A549 (cell line): ENCODE measurements around the gene TCEA3. TPM values are rescaled to one million over a fixed set of nuclear protein-coding genes. Genes with fewer than 3 reads are reported as not detected.

ENCODE experiments used
- ATAC-seq, 2 experiments: fragments of 200-7000 bp in 1 of 2; fragments of >200 bp in 1 of 2; cut with Nextera tagmentation in 1 of 2; cut with Tn5 transposase in 1 of 2; 3 replicates each; pipeline versions ENCODE4 v1.8.0 to v1.9.1; 2018 to 2020; ENCODE audit warnings: mild to moderate bottlenecking in 1 of 2, moderate library complexity in 1 of 2
- CTCF ChIA-PET: fragments of 300-600 bp; sonication (Branson Sonifier 250); formaldehyde crosslinking; extraction: SDS; loops from one replicate; lab custom pipeline; 2021; ENCODE audit warnings: antibody characterized with exemption, inconsistent platforms; lab: Yijun Ruan, JAX
- POLR2A ChIA-PET: fragments of 350-600 bp; formaldehyde crosslinking; extraction: SDS; loops from one replicate; lab custom pipeline; 2021; ENCODE audit warnings: antibody characterized with exemption, inconsistent platforms; lab: Yijun Ruan, JAX
- DNase-seq, 2 experiments: peaks; one replicate each; pipeline versions ENCODE4 v3.0.0 to v3.0.0-alpha.2; 2011 to 2016; ENCODE audit warnings: low read depth in 1 of 2, low spot score in 1 of 2
- FAIRE-seq: peaks from 2 replicates; lab custom pipeline; 2011; peaks lifted over from hg19 to GRCh38; lab: Jason Lieb, UNC
- H3K27ac ChIP-seq, 2 experiments: fragments of >200 bp; sonication (Bioruptor Twin); formaldehyde crosslinking; 3 replicates each; pipeline ENCODE4 v1.5.1; 2016 to 2017
- H3K4me1 ChIP-seq: fragments of >200 bp; sonication (Bioruptor Twin); formaldehyde crosslinking; 3 replicates; pipeline ENCODE4 v1.6.1; 2016
- H3K4me2 ChIP-seq: fragments of >200 bp; sonication (Bioruptor Twin); formaldehyde crosslinking; 3 replicates; pipeline ENCODE4 v1.6.1; 2016
- H3K4me3 ChIP-seq: fragments of >200 bp; sonication (Bioruptor Twin); formaldehyde crosslinking; 3 replicates; pipeline ENCODE4 v1.5.1; 2016
- H3K9me3 ChIP-seq: fragments of >200 bp; sonication (Bioruptor Twin); formaldehyde crosslinking; 3 replicates; pipeline ENCODE4 v1.6.1; 2016
- BHLHE40 ChIP-seq: IDR thresholded peaks from 2 replicates; pipeline ENCODE4 v1.6.1; 2012; ENCODE audit warnings: low read depth, low read length, inconsistent platforms
- CBX8 ChIP-seq: fragments of 200-600 bp; sonication (generic); IDR thresholded peaks from 2 replicates; pipeline ENCODE4 v1.6.1; 2016
- ESRRA ChIP-seq: fragments of 150-350 bp; IDR thresholded peaks from 2 replicates; pipeline ENCODE4 v1.6.1; 2014; ENCODE audit warnings: mild to moderate bottlenecking, low read length, borderline replicate concordance
- FOSL2 ChIP-seq, 2 experiments: fragments of 450-650 bp in 1 of 2; fragments of >200 bp in 1 of 2; sonication (Bioruptor Twin) in 1 of 2; formaldehyde crosslinking; IDR thresholded peaks; 2 replicates each; pipeline versions ENCODE4 v1.5.0 to v1.6.1; 2016 to 2020; ENCODE audit warnings: mild to moderate bottlenecking in 1 of 2, moderate library complexity in 1 of 2
- HDAC2 ChIP-seq: fragments of 200-600 bp; sonication (generic); IDR thresholded peaks from 2 replicates; pipeline ENCODE4 v1.6.1; 2016
- RAD21 ChIP-seq, 2 experiments: fragments of >200 bp in 1 of 2; sonication (Bioruptor Twin) in 1 of 2; formaldehyde crosslinking in 1 of 2; IDR thresholded peaks in 1 of 2; conservative IDR thresholded peaks in 1 of 2; 2 replicates in 1 of 2; 3 replicates in 1 of 2; pipeline ENCODE4 v1.6.1; 2012 to 2018; ENCODE audit warnings: inconsistent platforms in 1 of 2
- RARB ChIP-seq: fragments of 250-450 bp; sonication (Bioruptor Pico); IDR thresholded peaks from 2 replicates; pipeline ENCODE4 v1.8.0; 2021; ENCODE audit warnings: mild to moderate bottlenecking, moderate library complexity
- SMC3 ChIP-seq: fragments of >200 bp; sonication (Bioruptor Twin); formaldehyde crosslinking; IDR thresholded peaks from 3 replicates; pipeline ENCODE4 v1.6.1; 2018; ENCODE audit warnings: inconsistent platforms
- ZSCAN20 ChIP-seq: fragments of 250-450 bp; sonication (Bioruptor Pico); IDR thresholded peaks from 2 replicates; pipeline ENCODE4 v1.8.0; 2022; ENCODE audit warnings: mild to moderate bottlenecking, moderate library complexity
- WGBS: methylation state at CpG from one replicate; pipeline ENCODE4 v1.1.6; 2017; ENCODE audit errors: missing lambda C conversion rate; 5-methylcytosine and 5-hydroxymethylcytosine counted together
- polyA plus RNA-seq, 4 experiments: library from polyadenylated mRNA; depleted of rRNA in 3 of 4; stranded (reverse); fragments of >200 nt; fragmentation: RNase III in 1 of 4; extraction: RNeasy Plus Mini Kit Qiagen cat#74134 plus additional on column Dnase treatment in 1 of 4; gene quantifications; 2 replicates in 3 of 4; 3 replicates in 1 of 4; pipeline ENCODE4 v1.2.3, GENCODE V29; 2011 to 2017
- TF ChIP-seq, protein P1 (sequence below): fragments of 450-650 bp; IDR thresholded peaks from 2 replicates; pipeline ENCODE4 v1.6.1; 2014; ENCODE audit warnings: antibody characterized with exemption
- TF ChIP-seq, protein P2 (sequence below): IDR thresholded peaks from 2 replicates; pipeline ENCODE4 v1.6.1; 2012
- TF ChIP-seq, protein P3 (sequence below): fragments of 250-450 bp; sonication (Bioruptor Pico); IDR thresholded peaks from 2 replicates; pipeline ENCODE4 v1.5.0; 2020; ENCODE audit warnings: low read depth, mild to moderate bottlenecking, moderate library complexity
- TF ChIP-seq, protein P4 (sequence below): fragments of 150-350 bp; IDR thresholded peaks from 2 replicates; pipeline ENCODE4 v1.6.1; 2014; ENCODE audit warnings: low read depth, mild to moderate bottlenecking, low read length
- TF ChIP-seq, protein P5 (sequence below): IDR thresholded peaks from 2 replicates; pipeline ENCODE4 v1.6.1; 2012

TCEA3 gene
- polyA plus RNA-seq, 2 of the 4 experiments (the other 2 are of a cell fraction): 0.58 TPM

DNA sequence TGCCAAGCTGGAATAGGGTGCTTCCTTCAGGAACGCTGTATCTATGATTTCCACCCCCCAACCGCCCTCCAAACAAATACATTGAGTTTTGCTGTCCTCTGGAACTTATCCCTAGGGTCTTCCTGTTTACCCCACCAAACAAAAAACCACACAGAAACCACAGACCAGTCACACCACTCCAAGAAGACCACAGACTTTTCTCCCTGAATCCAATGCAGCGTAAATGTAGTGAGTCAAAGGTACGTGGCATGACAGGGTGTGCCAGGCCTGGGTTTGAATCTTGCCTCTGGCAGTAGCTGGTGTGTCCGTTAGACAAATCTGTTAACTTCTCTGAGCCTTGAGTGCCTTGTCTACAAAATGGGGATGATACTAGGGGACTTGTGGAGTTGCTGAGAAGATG is 31.7 kb upstream of the TCEA3 start:
- no peak overlapping the region for H3K4me2 ChIP-seq
- ATAC-seq (no peak), FAIRE-seq (no peak), DNase-seq (no peak)
- no peak overlapping the region for H3K27ac ChIP-seq
- no peaks in the 10 kb centered on the region for H3K9me3 ChIP-seq
- no peak overlapping the region for H3K4me3 ChIP-seq
- 79% methylated on average over 5 of the region's 5 CpGs for WGBS
- no peak for TF ChIP-seq ESRRA
- TF ChIP-seq, protein P1, sequence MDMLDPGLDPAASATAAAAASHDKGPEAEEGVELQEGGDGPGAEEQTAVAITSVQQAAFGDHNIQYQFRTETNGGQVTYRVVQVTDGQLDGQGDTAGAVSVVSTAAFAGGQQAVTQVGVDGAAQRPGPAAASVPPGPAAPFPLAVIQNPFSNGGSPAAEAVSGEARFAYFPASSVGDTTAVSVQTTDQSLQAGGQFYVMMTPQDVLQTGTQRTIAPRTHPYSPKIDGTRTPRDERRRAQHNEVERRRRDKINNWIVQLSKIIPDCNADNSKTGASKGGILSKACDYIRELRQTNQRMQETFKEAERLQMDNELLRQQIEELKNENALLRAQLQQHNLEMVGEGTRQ: no peak
- TF ChIP-seq BHLHE40: no peak
- no peak for TF ChIP-seq ZSCAN20 (CRISPR knock-in tag)
- no peak for TF ChIP-seq RARB
- TF ChIP-seq HDAC2: no peak
- TF ChIP-seq RAD21 (conservative IDR thresholded peaks at IDR 0.05 in 1 of 2, IDR thresholded peaks at IDR 0.05 in 1 of 2): no peak
- TF ChIP-seq, protein P2, sequence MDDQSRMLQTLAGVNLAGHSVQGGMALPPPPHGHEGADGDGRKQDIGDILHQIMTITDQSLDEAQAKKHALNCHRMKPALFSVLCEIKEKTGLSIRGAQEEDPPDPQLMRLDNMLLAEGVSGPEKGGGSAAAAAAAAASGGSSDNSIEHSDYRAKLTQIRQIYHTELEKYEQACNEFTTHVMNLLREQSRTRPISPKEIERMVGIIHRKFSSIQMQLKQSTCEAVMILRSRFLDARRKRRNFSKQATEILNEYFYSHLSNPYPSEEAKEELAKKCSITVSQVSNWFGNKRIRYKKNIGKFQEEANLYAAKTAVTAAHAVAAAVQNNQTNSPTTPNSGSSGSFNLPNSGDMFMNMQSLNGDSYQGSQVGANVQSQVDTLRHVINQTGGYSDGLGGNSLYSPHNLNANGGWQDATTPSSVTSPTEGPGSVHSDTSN: no peak
- no peak for TF ChIP-seq CBX8
- H3K4me1 ChIP-seq: no peaks in the 10 kb centered on the region
- POLR2A ChIA-PET: no interaction called here
- CTCF ChIA-PET: interaction anchor here (0.6 to 1.1 kb wide), 2 partner anchors 10 to 1263 kb away, joined by 3 read pairs; no protein-coding TSS in a partner anchor

DNA sequence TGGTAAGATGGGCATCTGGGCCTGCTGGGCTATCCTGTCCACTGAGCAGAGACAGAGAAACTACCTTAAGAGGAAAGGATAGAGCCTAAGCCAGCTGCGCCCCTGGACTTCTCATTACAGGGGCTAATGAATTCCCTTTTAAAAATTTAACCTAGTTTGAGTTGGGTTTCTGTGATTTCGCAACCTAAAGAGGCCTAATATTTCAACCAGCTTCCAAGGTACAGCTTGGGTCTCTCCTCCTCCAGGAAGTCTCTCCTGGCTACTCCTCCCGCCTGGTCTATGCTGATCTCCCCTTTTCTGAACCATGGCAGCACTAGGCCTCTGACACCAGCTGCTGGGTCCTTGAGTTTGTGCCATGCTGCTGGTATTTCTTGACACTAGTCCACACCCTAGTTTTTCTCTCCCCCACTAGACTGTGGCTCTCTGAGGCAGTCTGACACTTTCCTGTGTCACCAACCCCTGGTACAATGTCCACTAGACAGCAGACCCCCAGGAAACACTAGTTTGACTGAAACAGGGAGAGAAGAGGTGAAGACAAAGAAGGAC is 29.0 kb upstream of the TCEA3 start:
- no peak for FAIRE-seq
- POLR2A ChIA-PET: no interaction called here

DNA sequence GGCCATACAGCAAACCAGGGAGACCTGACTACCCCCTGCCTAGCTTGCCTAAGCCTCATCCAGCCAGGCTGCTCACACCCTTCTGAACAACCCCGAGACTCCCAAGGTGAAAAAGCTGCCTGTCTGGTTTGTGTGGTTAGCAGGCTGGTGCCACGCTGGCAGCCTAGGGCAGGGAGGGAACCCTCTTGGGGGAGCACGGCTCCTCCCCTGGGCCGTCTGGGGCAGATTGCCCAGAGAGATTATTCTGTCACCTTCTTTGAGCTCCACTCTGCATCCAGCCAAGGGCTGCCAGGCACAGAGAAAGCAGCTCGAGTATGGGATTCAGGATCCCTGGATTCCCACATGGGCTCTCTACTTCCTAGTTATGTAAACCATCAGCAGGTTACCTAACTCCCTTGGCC is 27.5 kb upstream of the TCEA3 start:
- H3K9me3 ChIP-seq: no peaks in the 10 kb centered on the region
- no peak for FAIRE-seq
- H3K4me2 ChIP-seq: no peak overlapping the region
- no peak overlapping the region for H3K4me3 ChIP-seq
- H3K4me1 ChIP-seq: no peaks in the 10 kb centered on the region
- POLR2A ChIA-PET: no interaction called here
- no peak for DNase-seq
- CTCF ChIA-PET: interaction anchor here (1.3 kb wide), 1 partner anchor 48 kb away, joined by 3 read pairs; no protein-coding TSS in a partner anchor
- no peak for TF ChIP-seq SMC3
- no peak for TF ChIP-seq FOSL2 (IDR thresholded peaks at IDR 0.05)
- TF ChIP-seq FOSL2 (CRISPR knock-in tag; IDR thresholded peaks at IDR 0.05): no peak
- TF ChIP-seq, all 56 proteins: peak for 0
- 50% methylated on average over 3 of the region's 5 CpGs for WGBS
- H3K27ac ChIP-seq: no peak overlapping the region
- no peak; a peak in 2 of 6 replicates for ATAC-seq

More for the DNA sequence above, 29.0 kb upstream of the TCEA3 start:
- Histone ChIP-seq H3K4me3 (no peak overlapping the region), H3K27ac (no peak overlapping the region), H3K9me3 (no peaks in the 10 kb centered on the region), H3K4me2 (no peak overlapping the region), H3K4me1 (no peaks in the 10 kb centered on the region)
- no peak for ATAC-seq
- TF ChIP-seq, protein P3, sequence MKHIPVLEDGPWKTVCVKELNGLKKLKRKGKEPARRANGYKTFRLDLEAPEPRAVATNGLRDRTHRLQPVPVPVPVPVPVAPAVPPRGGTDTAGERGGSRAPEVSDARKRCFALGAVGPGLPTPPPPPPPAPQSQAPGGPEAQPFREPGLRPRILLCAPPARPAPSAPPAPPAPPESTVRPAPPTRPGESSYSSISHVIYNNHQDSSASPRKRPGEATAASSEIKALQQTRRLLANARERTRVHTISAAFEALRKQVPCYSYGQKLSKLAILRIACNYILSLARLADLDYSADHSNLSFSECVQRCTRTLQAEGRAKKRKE (CRISPR knock-in tag): no peak
- TF ChIP-seq, protein P4, sequence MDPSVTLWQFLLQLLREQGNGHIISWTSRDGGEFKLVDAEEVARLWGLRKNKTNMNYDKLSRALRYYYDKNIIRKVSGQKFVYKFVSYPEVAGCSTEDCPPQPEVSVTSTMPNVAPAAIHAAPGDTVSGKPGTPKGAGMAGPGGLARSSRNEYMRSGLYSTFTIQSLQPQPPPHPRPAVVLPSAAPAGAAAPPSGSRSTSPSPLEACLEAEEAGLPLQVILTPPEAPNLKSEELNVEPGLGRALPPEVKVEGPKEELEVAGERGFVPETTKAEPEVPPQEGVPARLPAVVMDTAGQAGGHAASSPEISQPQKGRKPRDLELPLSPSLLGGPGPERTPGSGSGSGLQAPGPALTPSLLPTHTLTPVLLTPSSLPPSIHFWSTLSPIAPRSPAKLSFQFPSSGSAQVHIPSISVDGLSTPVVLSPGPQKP: no peak
- TF ChIP-seq, protein P5, sequence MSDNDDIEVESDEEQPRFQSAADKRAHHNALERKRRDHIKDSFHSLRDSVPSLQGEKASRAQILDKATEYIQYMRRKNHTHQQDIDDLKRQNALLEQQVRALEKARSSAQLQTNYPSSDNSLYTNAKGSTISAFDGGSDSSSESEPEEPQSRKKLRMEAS: no peak
- TF ChIP-seq FOSL2 (IDR thresholded peaks at IDR 0.05): no peak
- no peak for TF ChIP-seq FOSL2 (CRISPR knock-in tag; IDR thresholded peaks at IDR 0.05)
- no peak for TF ChIP-seq ZSCAN20 (CRISPR knock-in tag)
- CTCF ChIA-PET: interaction anchor here (2.4 kb wide), 1 partner anchor 44 kb away, joined by 5 read pairs; no protein-coding TSS in a partner anchor
- no peak for DNase-seq
- WGBS: 86% methylated on average over 3 of the region's 3 CpGs
